ENCODE data around the gene SPECC1.

DNA sequence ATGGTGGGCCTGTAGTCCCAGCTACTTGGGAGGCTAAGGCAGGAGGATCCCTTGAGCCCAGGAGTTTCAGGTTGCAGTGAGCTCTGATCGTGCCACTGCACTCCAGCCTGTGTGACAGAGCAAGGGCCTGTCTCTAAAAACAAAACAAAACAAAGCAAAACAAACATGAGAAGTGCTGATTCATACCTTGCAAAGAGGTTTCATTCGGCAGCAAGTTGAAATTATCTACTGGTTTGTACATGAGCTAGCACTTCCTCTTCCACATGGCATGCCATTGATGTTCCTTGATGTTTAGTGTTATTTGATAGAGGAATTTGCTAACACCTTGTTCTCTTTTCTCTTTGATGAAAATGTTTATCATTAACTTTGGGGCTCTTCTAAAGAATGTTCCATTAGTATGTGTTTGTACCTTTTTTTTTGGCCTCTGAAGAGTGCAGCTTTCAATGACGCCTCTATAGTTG, 50.6 kb downstream of the SPECC1 start:
- TF ChIP-seq NFRKB (IDR thresholded peaks at IDR 0.05), result no peak
- no peak for TF ChIP-seq TARDBP (IDR thresholded peaks at IDR 0.05)
- no peak for TF ChIP-seq CTBP1 (IDR thresholded peaks at IDR 0.05; ENCODE audit: borderline replicate concordance)
- TF ChIP-seq FOXM1 (IDR thresholded peaks at IDR 0.05; ENCODE audit: borderline replicate concordance), result no peak
- TF ChIP-seq BHLHE40 (IDR thresholded peaks at IDR 0.05; ENCODE audit: borderline replicate concordance), result no peak
- no peak for TF ChIP-seq ZNF384 (IDR thresholded peaks at IDR 0.05)
- no peak for TF ChIP-seq FOXK2 (IDR thresholded peaks at IDR 0.05)
- no peak for TF ChIP-seq LEF1 (IDR thresholded peaks at IDR 0.05; ENCODE audit: borderline replicate concordance)
- TF ChIP-seq SP1 (IDR thresholded peaks at IDR 0.05), result no peak

All from HEK293T (cell line).